Measurements from ENCODE around the gene CYP4F11.

- TF ChIP-seq CTCF (IDR thresholded peaks at IDR 0.05), result no peak
- no peak for TF ChIP-seq POLR2AphosphoS5 (IDR thresholded peaks at IDR 0.05; ENCODE audit: low read depth, low read length)
- no peak for TF ChIP-seq REST (IDR thresholded peaks at IDR 0.05; ENCODE audit: insufficient read depth in 1 of 2, low read depth in 2 of 2, low read length in 1 of 2)
- TF ChIP-seq SIN3A (IDR thresholded peaks at IDR 0.05; ENCODE audit: borderline replicate concordance, insufficient read depth, low read depth, low read length), result no peak
Observed at GRCh38 chr19:15936173-15936572, 1.8 kb upstream of the CYP4F11 start.
